DMS79 treated with DMSO at 0.1 percent for 48 hours (cell line): ENCODE data around the gene USHBP1.

Experiments used
- DNase-seq: peaks from one replicate; lab custom pipeline; 2025; lab: John Stamatoyannopoulos, UW

Gene USHBP1

DNA sequence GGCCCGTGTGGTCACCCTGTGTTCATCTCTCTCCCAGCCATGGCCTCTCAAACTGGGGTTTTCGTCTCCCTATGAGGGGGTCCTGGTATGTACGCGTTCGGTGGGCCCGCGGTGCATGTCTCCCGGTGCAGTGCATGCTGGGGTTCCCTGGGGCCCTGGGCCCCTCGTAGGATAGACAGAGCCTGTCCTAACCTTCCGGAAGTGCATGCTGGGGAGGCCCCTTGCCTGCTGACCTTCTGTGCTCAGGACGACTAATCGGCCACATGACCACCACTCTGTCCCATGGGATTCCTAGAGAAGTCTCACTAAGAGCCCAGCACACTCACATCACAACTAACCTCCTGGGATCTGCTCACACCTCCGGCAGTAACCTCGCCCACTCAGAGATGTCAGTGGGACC, 54.2 kb downstream of the USHBP1 start:
- DNase-seq: no peak

DNA sequence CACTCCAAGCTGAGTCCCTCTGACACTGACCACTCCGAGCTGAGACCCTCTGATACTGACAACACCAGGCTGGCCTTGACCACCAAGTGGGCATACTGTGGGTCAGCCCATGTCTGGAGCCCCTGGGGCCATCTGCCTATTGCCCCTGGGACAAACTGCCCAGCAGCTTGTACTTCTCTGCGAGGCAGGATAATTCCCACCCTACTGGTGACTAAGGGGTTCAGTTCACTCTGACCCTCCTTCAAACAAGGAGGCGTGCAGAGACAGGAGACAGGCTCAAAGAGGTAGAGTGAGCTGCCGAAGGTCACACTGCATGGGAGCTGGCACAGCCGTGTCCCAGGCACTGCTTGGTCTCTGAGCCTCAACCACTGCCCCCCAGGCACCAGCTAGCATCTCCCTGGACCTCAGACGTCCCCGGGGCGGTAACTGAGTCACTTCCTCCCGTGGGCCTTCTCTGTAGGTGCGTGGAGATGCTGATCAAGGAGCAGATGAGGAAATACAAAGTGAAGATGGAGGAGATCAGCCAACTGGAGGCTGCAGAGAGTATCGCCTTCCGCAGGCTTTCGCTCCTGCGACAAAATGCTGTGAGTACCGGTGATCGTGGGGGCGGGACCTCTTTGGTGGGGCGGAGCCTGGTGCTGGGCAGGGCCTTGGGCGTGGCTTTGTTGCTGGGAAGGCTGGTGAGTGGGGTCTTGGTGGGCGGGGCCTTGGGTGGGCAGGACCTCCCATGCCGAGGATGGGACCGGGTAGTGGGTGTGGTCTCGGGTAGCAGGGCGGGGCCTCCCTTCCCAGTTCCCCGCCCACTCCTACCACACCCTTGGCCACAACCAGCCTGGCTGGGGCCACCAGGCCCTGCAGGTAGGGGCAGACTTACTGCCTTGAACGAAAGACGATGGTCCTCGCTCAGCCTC, 55.2 kb downstream of the USHBP1 start:
- DNase-seq: no peak

DNA sequence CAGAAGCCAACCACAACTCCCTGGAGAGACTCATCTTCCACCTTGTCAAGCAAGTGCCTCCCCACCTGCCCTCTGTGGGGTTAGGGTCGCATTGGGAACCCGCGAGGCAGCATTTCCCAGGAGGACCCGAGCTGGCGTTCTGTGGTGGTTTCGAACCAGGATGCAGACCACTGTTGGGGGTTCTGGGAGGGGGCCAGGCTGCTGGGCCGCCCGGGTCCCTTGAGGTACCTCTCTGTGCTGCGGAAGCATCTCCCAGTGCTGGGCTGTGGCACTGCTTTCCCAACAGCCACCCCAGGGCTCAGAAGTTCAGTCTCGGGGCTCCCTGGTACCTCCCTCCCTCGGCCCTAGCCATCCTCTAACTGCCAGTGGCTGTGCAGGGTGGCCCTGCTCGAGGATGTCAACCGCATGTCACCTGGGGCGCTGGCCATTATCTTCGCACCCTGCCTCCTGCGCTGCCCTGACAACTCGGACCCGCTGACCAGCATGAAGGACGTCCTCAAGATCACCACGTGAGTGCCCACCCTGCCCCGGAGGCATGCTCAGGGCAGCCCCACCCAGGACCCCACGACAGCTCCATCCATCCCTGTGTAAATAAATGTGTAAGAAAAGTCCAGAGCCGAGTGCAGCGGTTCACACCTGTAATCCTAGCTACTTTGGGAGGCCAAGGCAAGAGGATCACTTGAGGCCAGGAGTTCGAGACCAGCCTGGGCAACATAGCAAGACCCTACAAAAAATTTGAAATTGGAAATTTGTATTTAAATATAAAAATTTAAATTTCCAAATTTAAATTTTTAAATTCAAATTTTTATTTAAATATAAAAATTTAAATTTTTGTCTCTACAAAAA, 57.6 kb downstream of the USHBP1 start:
- DNase-seq: no peak

DNA sequence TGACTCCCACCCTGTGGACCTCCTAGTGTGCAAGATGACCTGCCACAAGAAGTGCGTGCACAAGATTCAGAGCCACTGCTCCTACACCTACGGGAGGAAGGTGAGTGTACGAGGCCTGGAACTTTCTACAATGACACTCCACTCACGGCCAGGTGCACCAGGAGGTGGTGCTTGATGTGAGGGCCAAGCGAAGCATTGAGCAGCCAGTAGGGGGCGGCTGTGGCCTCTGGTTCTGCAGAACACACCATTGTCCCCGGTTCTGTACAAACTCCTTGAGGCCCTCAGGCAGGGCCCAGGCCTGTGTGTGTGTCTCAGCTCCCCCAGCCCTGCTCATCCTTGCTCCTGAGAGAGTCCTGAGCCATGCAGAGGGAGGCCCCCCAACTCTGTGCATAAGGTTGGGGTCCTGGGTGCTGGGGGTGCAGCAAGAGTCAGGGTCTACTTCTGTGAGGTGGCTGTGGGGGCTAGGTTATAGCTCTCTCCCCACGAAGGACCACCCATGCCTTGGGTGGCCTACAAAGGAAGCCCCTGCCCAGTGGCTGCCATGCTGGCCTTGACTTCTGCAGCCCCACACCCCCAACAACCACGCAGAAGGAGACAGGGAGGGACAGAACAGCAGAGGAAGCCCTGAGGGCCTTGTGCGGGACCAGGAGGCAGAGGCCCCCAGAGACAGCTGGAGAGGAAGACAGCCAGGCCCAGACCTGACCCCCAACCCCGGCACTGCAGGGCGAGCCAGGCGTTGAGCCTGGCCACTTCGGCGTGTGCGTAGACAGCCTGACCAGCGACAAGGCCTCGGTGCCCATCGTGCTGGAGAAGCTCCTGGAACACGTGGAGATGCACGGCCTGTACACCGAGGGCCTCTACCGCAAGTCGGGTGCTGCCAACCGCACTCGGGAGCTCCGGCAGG, 59.1 kb downstream of the USHBP1 start:
- no peak for DNase-seq

- no peak for DNase-seq
Measured at GRCh38 chr19:17202713-17203112, 61.8 kb downstream of the USHBP1 start.

DNA sequence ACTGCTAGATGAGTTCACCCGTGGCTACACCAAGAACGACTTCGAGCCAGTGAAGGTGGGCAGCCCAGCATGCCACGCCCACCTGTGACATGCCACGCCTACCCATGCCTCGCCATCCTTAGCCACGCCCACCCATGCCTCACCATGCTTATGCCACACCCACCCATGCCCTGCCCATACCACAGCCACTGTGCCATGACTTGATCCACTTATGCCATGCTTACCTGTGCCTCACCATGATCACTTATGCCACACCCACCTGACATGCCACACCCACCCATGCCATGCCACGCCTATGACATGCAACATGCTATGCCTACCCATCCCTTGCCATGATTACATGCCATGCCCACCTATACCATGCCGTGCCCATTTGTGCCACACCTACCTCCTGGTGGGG, 62.3 kb downstream of the USHBP1 start:
- no peak for DNase-seq

DNA sequence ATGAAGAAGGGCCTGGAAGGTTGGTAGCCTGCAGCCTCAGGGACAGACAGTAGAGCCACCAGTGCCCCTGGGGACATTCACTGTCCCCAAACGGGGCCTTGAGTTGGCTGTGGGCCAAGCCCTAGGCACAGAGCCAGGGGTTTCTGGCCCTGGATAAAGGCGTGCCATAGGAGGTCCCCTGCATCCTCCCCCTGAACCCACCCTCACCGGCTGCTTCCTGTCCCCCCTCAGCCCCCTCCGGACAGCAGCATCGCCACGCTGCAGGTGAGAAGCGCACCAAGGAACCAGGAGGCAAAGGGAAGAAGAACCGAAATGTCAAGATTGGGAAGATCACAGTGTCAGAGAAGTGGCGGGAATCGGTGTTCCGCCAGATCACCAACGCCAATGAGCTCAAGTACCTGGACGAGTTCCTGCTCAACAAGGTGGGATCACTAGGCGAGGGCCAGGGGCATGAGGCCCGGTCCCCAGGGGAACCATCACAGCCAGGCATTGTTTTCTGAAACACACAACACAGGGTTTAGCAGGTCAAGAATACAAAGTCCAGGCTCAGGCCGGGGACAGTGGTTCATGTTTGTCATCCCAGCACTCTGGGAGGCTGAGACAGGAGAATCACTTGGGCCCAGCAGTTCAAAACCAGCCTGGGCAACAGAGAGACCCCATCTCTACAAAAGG, 64.0 kb downstream of the USHBP1 start:
- no peak for DNase-seq
